Neural progenitor cell (in vitro differentiated cells): ENCODE results near the gene SCIMP. TPM values are rescaled to one million over a fixed set of nuclear protein-coding genes. Genes with fewer than 3 reads are reported as not detected.
A peak's percentile ranks its signal among the peaks of the same experiment; 100 is the strongest.

Source experiments
- DNase-seq: peaks from one replicate; pipeline ENCODE4 v3.0.0-alpha.2; 2016; ENCODE audit warnings: low spot score
- H2AFZ ChIP-seq: fragments of 200-600 bp; sonication (generic); replicated peaks from 2 replicates; pipeline ENCODE4 v1.6.1; 2016; ENCODE audit warnings: antibody characterized with exemption
- H3F3A ChIP-seq: fragments of 200-600 bp; sonication (generic); 2 replicates; pipeline ENCODE4 v1.6.1; 2016; ENCODE audit warnings: antibody characterized with exemption, low read depth
- H3K27ac ChIP-seq: fragments of 200-600 bp; sonication (generic); 2 replicates; pipeline ENCODE4 v1.5.1; 2016; ENCODE audit warnings: mild to moderate bottlenecking
- H3K27me3 ChIP-seq: fragments of 200-600 bp; sonication (generic); 2 replicates; pipeline ENCODE4 v1.6.1; 2016; ENCODE audit warnings: mild to moderate bottlenecking, moderate library complexity
- H3K36me3 ChIP-seq: fragments of 200-600 bp; sonication (generic); 2 replicates; pipeline ENCODE4 v1.5.1; 2016
- H3K4me1 ChIP-seq: fragments of 200-600 bp; sonication (generic); 2 replicates; pipeline ENCODE4 v1.6.1; 2016; ENCODE audit warnings: mixed run types
- H3K4me2 ChIP-seq: fragments of 200-600 bp; sonication (generic); 2 replicates; pipeline ENCODE4 v1.6.1; 2016
- H3K4me3 ChIP-seq: fragments of 200-600 bp; sonication (generic); 2 replicates; pipeline ENCODE4 v1.5.1; 2016
- H3K79me2 ChIP-seq: fragments of 200-600 bp; sonication (generic); 2 replicates; pipeline ENCODE4 v1.6.1; 2016; ENCODE audit warnings: low read depth
- H3K9ac ChIP-seq: fragments of 200-600 bp; sonication (generic); 2 replicates; pipeline ENCODE4 v1.6.1; 2016
- H3K9me3 ChIP-seq: fragments of 200-600 bp; sonication (generic); 2 replicates; pipeline ENCODE4 v1.5.1; 2016; ENCODE audit warnings: low read depth
- H4K20me1 ChIP-seq: fragments of 200-600 bp; sonication (generic); 2 replicates; pipeline ENCODE4 v1.6.1; 2016; ENCODE audit warnings: low read depth
- H3K27ac Mint-ChIP-seq: 3 replicates; pipeline ENCODE4 v1.8.0; 2021; ENCODE audit warnings: mixed read lengths
- H3K27me3 Mint-ChIP-seq: 2 replicates; pipeline ENCODE4 v1.8.0; 2022; ENCODE audit warnings: low read depth, mild to moderate bottlenecking, inconsistent platforms, moderate library complexity, mixed read lengths; ENCODE audit not compliant: insufficient read depth
- H3K36me3 Mint-ChIP-seq: 3 replicates; pipeline ENCODE4 v1.8.0; 2021; ENCODE audit warnings: mixed read lengths
- H3K4me1 Mint-ChIP-seq: 3 replicates; pipeline ENCODE4 v1.8.0; 2021; ENCODE audit warnings: mixed read lengths
- H3K4me3 Mint-ChIP-seq: 3 replicates; pipeline ENCODE4 v1.8.0; 2021; ENCODE audit warnings: mild to moderate bottlenecking, moderate library complexity, mixed read lengths
- H3K9me3 Mint-ChIP-seq: 3 replicates; pipeline ENCODE4 v1.8.0; 2020; ENCODE audit warnings: mixed read lengths
- CTCF ChIP-seq: fragments of 200-600 bp; sonication (generic); IDR thresholded peaks from 2 replicates; pipeline ENCODE4 v1.5.1; 2017; ENCODE audit warnings: antibody characterized with exemption, mild to moderate bottlenecking
- EZH2 ChIP-seq: fragments of 200-600 bp; sonication (generic); IDR thresholded peaks from 2 replicates; pipeline ENCODE4 v1.6.1; 2017; ENCODE audit warnings: antibody characterized with exemption, mild to moderate bottlenecking, moderate library complexity
- EZH2phosphoT487 ChIP-seq: fragments of 200-600 bp; sonication (generic); IDR thresholded peaks from 2 replicates; pipeline ENCODE4 v1.6.1; 2017; ENCODE audit warnings: antibody characterized with exemption
- total RNA-seq: library from RNA; depleted of rRNA; stranded (reverse); fragments of >200 nt; gene quantifications from 2 replicates; pipeline ENCODE4 v1.2.3, GENCODE V29; 2015; ENCODE audit warnings: low replicate concordance

Gene SCIMP
- total RNA-seq, 1 donor from 2014 or later: not detected

- peak; percentile 72 for TF ChIP-seq CTCF
- no peak for TF ChIP-seq EZH2phosphoT487
- no peak for TF ChIP-seq EZH2
- H3F3A ChIP-seq: no peaks in the 10 kb centered on the region
- H3K4me1 ChIP-seq: no peaks in the 10 kb centered on the region
- H3K9me3 ChIP-seq: no peaks in the 10 kb centered on the region
- no peak overlapping the region for H3K27ac ChIP-seq
- Mint-ChIP-seq H3K36me3 (no peaks in the 10 kb centered on the region), H3K4me3 (no peak overlapping the region), H3K27me3 (peaks cover 2% of the 10 kb centered on the region), H3K9me3 (no peaks in the 10 kb centered on the region), H3K4me1 (peaks cover 11% of the 10 kb centered on the region), H3K27ac (no peak overlapping the region)
- no peaks in the 10 kb centered on the region for H3K36me3 ChIP-seq
- no peaks in the 10 kb centered on the region for H4K20me1 ChIP-seq
- H3K79me2 ChIP-seq: no peaks in the 10 kb centered on the region
- DNase-seq: peak; percentile 72
- H3K9ac ChIP-seq: no peak overlapping the region
- H3K4me3 ChIP-seq: no peak overlapping the region
- no peaks in the 10 kb centered on the region for H3K27me3 ChIP-seq
- no peak overlapping the region for H2AFZ ChIP-seq
- H3K4me2 ChIP-seq: no peak overlapping the region
These were observed 15.0 kb upstream of the SCIMP start for GRCh38 chr17:5249615-5250014.

- TF ChIP-seq EZH2phosphoT487 (no peak), EZH2 (no peak), CTCF (no peak)
- no peaks in the 10 kb centered on the region for H3K4me1 ChIP-seq
- Mint-ChIP-seq H3K4me3 (no peak overlapping the region), H3K27ac (no peak overlapping the region), H3K9me3 (no peaks in the 10 kb centered on the region), H3K36me3 (no peaks in the 10 kb centered on the region), H3K27me3 (peaks cover 2% of the 10 kb centered on the region), H3K4me1 (peaks cover 11% of the 10 kb centered on the region)
- H3K36me3 ChIP-seq: no peaks in the 10 kb centered on the region
- no peak overlapping the region for H3K4me3 ChIP-seq
- no peaks in the 10 kb centered on the region for H4K20me1 ChIP-seq
- no peak overlapping the region for H3K4me2 ChIP-seq
- no peaks in the 10 kb centered on the region for H3K27me3 ChIP-seq
- no peak overlapping the region for H2AFZ ChIP-seq
- no peaks in the 10 kb centered on the region for H3F3A ChIP-seq
- H3K9ac ChIP-seq: no peak overlapping the region
- DNase-seq: no peak
- H3K79me2 ChIP-seq: no peaks in the 10 kb centered on the region
- H3K9me3 ChIP-seq: no peaks in the 10 kb centered on the region
- no peak overlapping the region for H3K27ac ChIP-seq
These were observed 14.3 kb upstream of the SCIMP start for GRCh38 chr17:5248821-5249479.

- Histone ChIP-seq H3F3A (no peaks in the 10 kb centered on the region), H3K36me3 (no peaks in the 10 kb centered on the region), H3K79me2 (no peaks in the 10 kb centered on the region), H3K27ac (no peak overlapping the region), H2AFZ (no peak overlapping the region), H4K20me1 (no peaks in the 10 kb centered on the region), H3K27me3 (no peaks in the 10 kb centered on the region), H3K4me1 (no peaks in the 10 kb centered on the region), H3K9me3 (no peaks in the 10 kb centered on the region), H3K9ac (no peak overlapping the region), H3K4me2 (no peak overlapping the region), H3K4me3 (no peak overlapping the region)
- no peak for TF ChIP-seq CTCF
- no peak for TF ChIP-seq EZH2phosphoT487
- TF ChIP-seq EZH2: no peak
- DNase-seq: no peak
- H3K4me3 Mint-ChIP-seq: no peak overlapping the region
- H3K9me3 Mint-ChIP-seq: no peaks in the 10 kb centered on the region
- no peak overlapping the region for H3K27ac Mint-ChIP-seq
- peaks cover 2% of the 10 kb centered on the region for H3K27me3 Mint-ChIP-seq
- peaks cover 11% of the 10 kb centered on the region for H3K4me1 Mint-ChIP-seq
- H3K36me3 Mint-ChIP-seq: no peaks in the 10 kb centered on the region
These were observed 13.0 kb upstream of the SCIMP start for GRCh38 chr17:5247621-5248020.
